H7 (cell line): Measurements from ENCODE around the gene HNF4A. TPM values are rescaled to one million over a fixed set of nuclear protein-coding genes. Genes with fewer than 3 reads are reported as not detected.

Experiments
- DNase-seq: peaks from one replicate; pipeline ENCODE4 v3.0.0; 2012
- H3K27me3 ChIP-seq: 2 replicates; pipeline ENCODE4 v1.6.0; 2011; ENCODE audit warnings: mild to moderate bottlenecking, low read length; ENCODE audit not compliant: control insufficient read depth, insufficient read depth
- H3K36me3 ChIP-seq: replicated peaks from 2 replicates; pipeline ENCODE4 v1.5.1; 2011; ENCODE audit warnings: low read length; ENCODE audit not compliant: control insufficient read depth, insufficient read depth
- H3K4me3 ChIP-seq: 2 replicates; pipeline ENCODE4 v1.5.1; 2011; ENCODE audit warnings: low read depth, mild to moderate bottlenecking, control low read depth, low read length, moderate library complexity; ENCODE audit not compliant: insufficient read depth
- total RNA-seq: library from RNA; depleted of rRNA; stranded (reverse); fragments of >200 nt; shearing (Covaris generic); gene quantifications from 2 replicates; pipeline ENCODE4 v1.2.3, GENCODE V29; 2014

The HNF4A gene
- total RNA-seq, 1 experiment from 2014 or later, result 11.4 TPM

GRCh38 chr20:44403194-44404112 is 48.0 kb downstream of the HNF4A start:
- no peak overlapping the region for H3K4me3 ChIP-seq
- no peaks in the 10 kb centered on the region for H3K27me3 ChIP-seq
- DNase-seq, result peak; percentile 43
- H3K36me3 ChIP-seq, result no peaks in the 10 kb centered on the region

DNA sequence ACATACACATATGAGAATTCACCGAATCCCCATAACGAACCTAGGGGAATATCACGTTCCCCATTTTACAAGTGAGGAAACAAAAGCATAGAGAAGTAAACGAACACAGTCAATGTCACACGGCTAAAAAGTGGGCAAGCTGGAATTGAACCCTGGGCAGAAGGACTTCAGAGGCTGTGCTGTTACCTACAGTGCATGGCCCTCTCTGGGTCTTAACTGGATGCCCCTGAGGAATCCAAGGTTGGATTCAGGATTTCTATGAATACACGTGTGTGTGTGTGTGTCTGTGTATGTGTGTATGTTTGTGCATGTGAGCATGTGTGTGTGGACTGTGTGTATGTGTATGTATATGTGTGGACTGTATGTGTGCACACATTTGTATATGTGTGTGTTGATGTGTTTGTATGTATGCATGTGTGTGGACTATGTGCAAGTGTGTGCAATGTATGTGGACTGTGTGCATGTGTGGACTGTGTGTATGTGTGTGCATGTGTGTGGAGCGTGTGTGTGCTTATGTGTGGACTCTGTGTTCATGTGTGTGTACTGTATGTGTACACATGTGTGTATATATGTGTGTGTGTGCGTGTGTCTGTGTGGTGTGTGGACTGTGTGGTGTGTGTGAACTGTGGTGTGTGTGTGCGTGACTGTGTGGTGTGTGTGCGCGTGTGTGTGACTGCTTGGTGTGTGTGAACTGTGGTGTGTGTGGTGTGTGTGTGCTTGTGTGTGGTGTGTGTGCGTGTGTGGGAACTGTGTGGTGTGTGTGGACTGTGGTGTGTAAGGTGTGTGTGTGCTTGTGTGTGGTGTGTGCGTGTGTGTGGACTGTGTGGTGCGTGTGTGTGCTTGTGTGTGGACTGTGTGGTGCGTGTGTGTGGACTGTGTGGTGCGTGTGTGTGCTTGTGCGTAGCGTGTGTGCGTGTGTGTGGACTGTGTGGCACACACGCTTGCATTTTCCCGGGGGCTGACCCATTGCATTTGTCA is 49.0 kb downstream of the HNF4A start:
- no peaks in the 10 kb centered on the region for H3K27me3 ChIP-seq
- DNase-seq, result no peak
- no peaks in the 10 kb centered on the region for H3K36me3 ChIP-seq
- no peak overlapping the region for H3K4me3 ChIP-seq

GRCh38 chr20:44405257-44405656 is 49.8 kb downstream of the HNF4A start:
- Histone ChIP-seq H3K4me3 (no peak overlapping the region), H3K36me3 (no peaks in the 10 kb centered on the region), H3K27me3 (no peaks in the 10 kb centered on the region)
- peak; percentile 42 for DNase-seq

DNA sequence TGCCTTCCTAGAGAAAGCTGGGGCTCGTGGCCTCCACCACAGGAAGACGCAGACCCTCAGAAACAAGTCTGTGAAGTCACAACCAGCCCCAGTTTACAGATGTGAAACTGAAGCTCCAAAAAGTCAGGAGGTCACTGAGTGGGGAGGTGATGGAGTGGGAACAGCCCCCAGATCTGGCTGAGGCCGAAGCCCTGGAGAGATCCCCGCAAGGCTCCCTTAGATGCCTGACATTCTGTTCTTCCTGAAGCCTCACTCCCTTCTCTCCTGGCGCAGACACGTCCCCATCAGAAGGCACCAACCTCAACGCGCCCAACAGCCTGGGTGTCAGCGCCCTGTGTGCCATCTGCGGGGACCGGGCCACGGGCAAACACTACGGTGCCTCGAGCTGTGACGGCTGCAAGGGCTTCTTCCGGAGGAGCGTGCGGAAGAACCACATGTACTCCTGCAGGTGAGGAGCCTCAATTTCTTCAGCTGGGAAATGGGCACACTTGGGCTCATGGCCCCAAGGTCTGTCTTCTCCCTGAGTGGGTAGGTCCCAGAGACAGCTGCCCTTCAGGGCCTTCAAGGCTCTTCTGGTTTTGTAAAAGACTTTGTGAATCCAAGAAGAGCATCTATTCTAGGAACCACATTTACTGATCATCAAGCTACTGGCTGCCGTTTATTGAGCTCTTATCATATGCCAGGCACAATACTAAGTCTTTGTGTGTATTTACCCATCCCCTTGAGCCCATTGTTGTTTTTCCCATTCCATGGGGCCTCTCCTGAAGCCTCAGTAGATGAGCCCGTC is 50.5 kb downstream of the HNF4A start:
- Histone ChIP-seq H3K27me3 (no peaks in the 10 kb centered on the region), H3K36me3 (no peaks in the 10 kb centered on the region), H3K4me3 (no peak overlapping the region)
- peak; percentile 32 for DNase-seq

GRCh38 chr20:44406572-44407137 is 51.2 kb downstream of the HNF4A start:
- no peak overlapping the region for H3K4me3 ChIP-seq
- H3K36me3 ChIP-seq, result no peaks in the 10 kb centered on the region
- peak; percentile 27 for DNase-seq
- H3K27me3 ChIP-seq, result no peaks in the 10 kb centered on the region

DNA sequence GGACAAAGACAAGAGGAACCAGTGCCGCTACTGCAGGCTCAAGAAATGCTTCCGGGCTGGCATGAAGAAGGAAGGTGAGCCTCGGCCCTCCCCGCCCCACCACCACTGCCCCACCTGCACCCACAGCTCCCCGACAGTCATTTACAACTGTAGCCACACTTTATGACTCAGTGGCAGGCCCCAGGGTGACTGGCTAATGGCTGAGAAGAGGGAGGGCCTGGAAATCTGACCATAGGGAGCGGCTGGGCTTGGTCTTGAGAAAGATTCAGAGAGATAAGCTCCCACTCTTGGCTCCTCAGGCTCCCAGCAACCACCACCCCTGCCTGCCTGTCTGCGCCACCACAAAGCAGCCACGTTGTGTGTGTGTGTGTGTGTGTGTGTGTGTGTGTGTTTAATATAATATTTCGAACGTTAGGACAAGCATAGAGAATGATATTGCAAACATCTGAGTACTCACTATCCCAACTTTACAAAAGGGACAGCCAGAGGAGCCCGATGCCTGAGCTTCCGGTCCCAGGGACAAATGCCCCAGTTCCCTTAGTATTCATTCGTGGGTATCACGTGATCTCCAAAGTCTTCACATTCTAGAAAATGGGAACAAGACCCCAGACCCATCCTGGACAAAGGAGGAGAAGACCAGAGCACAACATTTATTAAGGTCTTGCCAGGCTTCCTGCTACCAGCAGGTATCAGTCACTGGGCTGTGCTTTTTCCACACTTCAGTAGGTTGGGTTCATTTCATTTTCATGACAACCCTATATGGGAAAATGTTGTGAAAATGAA is 52.1 kb downstream of the HNF4A start:
- H3K27me3 ChIP-seq, result no peaks in the 10 kb centered on the region
- H3K4me3 ChIP-seq, result no peak overlapping the region
- no peaks in the 10 kb centered on the region for H3K36me3 ChIP-seq
- peak; percentile 38 for DNase-seq

DNA sequence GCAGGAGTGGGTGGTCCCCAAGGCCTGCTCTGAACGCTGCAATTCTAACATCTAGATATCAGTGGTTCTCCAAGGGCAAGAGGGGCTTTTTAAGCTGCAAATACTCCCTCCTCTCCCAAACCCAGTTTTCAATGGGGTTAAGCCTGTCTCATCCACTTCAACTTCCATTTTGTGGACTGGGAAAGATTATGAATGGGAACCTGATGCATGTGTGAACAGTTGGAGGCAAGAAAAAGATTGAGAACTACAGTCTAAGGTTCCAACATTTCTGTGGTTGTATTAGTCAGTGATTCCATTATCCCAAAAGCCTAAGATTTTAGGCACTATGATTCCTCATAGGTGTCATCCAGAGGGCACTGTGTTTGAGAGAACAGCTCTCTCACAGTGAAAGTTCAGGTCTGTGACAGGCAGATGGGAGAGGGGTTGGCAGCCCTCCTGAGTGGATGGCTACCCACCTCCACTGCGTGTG is 53.7 kb downstream of the HNF4A start:
- H3K27me3 ChIP-seq, result no peaks in the 10 kb centered on the region
- H3K4me3 ChIP-seq, result no peak overlapping the region
- H3K36me3 ChIP-seq, result no peaks in the 10 kb centered on the region
- no peak for DNase-seq

GRCh38 chr20:44410583-44411019 is 55.1 kb downstream of the HNF4A start:
- DNase-seq, result no peak
- Histone ChIP-seq H3K36me3 (no peaks in the 10 kb centered on the region), H3K4me3 (no peak overlapping the region)

GRCh38 chr20:44411020-44411756 is 55.7 kb downstream of the HNF4A start:
- H3K27me3 ChIP-seq, result no peaks in the 10 kb centered on the region
- H3K36me3 ChIP-seq, result no peaks in the 10 kb centered on the region
- no peak for DNase-seq
- no peak overlapping the region for H3K4me3 ChIP-seq

More at GRCh38 chr20:44410583-44411019, 55.1 kb downstream of the HNF4A start:
- H3K27me3 ChIP-seq, result no peaks in the 10 kb centered on the region

DNA sequence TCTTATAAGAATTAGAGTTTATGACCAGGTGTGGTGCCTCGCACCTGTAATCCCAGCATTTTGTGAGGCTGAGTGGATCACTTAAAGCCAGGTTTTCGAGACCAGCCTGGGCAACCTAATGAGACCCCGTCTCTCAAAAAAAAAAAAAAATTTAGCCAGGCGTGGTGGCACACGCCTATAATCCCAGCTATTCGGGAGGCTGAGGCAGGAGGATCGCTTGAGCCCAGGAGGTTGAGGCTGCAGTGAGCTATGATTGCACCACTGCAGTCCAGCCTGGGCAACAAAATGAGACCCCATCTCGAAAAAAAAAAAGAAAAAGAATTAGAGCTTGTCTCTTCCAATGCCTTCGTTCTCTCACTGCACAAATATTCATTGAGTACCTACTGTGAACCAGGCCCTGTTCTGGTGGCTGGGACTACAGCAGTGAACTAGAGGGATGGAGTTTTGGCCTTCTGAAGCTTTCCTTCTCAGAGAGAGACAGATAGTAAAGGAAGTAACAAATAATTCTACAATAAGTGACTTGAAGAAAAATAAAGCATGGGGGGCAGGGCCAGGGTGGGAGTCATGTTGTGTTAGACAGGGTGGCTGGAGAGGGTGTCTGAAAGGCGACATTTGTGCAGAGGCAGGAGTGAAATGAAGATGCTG is 56.4 kb downstream of the HNF4A start:
- no peak for DNase-seq
- no peak overlapping the region for H3K4me3 ChIP-seq
- no peaks in the 10 kb centered on the region for H3K36me3 ChIP-seq
- H3K27me3 ChIP-seq, result no peaks in the 10 kb centered on the region

DNA sequence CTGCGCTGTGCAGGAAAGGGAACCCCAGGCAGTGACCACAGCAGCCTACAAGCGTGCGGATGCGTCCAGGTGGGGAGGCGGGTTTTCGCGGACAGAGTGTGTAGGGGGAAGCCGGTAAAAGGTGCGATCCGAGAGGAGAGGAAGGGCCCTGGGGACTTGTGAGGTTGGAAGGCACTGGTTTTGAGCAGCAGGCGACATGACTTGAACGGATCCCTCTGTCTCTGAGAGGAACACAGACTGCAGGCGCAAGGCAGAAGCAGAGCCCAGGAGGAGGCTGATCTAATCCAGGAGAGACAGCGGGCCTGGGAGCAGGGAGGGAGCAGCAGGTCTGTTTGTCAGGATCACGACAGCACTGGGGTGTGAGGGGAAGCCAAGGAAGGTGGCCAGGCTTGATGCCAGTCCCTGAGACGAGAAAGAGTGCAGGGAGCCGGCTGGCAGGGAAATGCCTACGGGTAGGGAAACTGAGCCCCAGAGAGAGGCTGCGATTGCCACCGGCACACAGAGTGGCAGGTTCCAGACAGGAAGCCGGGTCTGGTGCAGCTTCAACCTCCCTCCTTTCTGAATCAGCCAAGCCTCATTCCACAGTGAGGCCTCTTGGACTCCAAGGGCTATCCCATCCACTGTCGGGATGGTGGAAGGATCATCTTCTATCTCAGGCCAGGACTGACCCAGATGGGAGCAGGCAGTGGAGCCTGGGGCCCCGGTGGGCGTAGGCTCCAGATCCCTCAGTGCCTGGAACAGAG is 57.1 kb downstream of the HNF4A start:
- H3K4me3 ChIP-seq, result no peak overlapping the region
- DNase-seq, result peak; percentile 46
- no peaks in the 10 kb centered on the region for H3K27me3 ChIP-seq
- no peaks in the 10 kb centered on the region for H3K36me3 ChIP-seq
